Muscle layer of colon (tissue), 2 donors: ENCODE measurements around the gene CDC14A.

ENCODE experiments used
- H3K27ac ChIP-seq: one replicate; pipeline ENCODE4 v1.7.0; 2013; ENCODE audit warnings: low read depth, mild to moderate bottlenecking, low read length, moderate library complexity
- H3K27me3 ChIP-seq, 2 donors: one replicate each; pipeline ENCODE4 v1.7.0; 2013; ENCODE audit warnings: low read length in 2 of 2, mild to moderate bottlenecking in 2 of 2; ENCODE audit not compliant: insufficient read depth in 2 of 2, control insufficient read depth in 1 of 2
- H3K36me3 ChIP-seq: one replicate; pipeline ENCODE4 v1.7.0; 2013; ENCODE audit warnings: mild to moderate bottlenecking, low read length; ENCODE audit not compliant: insufficient read depth
- H3K4me1 ChIP-seq: one replicate; pipeline ENCODE4 v1.7.0; 2013; ENCODE audit warnings: mild to moderate bottlenecking, low read length; ENCODE audit not compliant: insufficient read depth
- H3K4me3 ChIP-seq, 2 donors: one replicate each; pipeline ENCODE4 v1.7.0; 2013; ENCODE audit warnings: low read length in 2 of 2, low read depth in 1 of 2, mild to moderate bottlenecking in 1 of 2, moderate library complexity in 1 of 2
- H3K9ac ChIP-seq: one replicate; pipeline ENCODE4 v1.7.0; 2013; ENCODE audit warnings: low read length
- H3K9me3 ChIP-seq: one replicate; pipeline ENCODE4 v1.7.0; 2013; ENCODE audit warnings: mild to moderate bottlenecking, low read length
- donor health status: abdominal sarcoma.
- donor health status: Adenocarcinoma of cecum.

The CDC14A gene

DNA sequence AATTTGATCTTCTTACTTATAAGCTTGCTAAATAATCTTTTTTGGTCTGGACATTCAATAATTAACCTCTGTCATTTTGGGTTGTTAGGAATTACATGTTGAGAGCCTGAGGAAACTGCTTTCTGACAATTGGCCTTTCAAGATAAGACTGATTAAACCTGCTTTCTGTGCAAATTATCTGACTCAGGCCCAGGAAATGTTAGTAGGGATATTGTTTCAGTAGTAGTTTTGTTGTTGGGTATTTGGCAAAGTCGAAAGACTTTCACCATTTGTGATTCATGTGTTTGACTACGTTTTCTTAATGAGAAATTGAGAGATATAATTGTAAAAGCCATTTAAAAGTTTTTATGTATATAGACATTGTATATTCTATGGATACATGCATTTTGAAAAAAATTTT lies 104.6 kb downstream of the CDC14A start:
- H3K9ac ChIP-seq: no peak overlapping the region
- no peaks in the 10 kb centered on the region for H3K27me3 ChIP-seq
- H3K9me3 ChIP-seq: no peaks in the 10 kb centered on the region

DNA sequence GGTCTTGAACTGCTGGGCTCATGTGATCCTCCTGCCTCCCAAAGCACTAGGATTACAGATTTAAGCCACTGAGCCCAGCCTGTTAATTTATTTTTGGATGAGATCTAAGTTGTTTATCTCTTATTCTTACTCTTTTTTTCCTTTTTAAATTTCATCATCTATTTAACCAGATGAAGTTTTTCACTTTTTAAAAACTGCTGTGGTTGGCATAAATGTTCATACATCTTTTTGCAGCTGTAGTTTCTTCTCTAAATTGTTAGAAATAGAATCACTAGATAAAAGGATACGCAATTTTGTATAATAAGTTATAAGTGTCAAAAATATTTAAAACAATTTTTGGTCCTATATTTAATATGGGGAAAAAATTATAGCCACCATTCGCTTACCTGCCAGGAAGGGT lies 105.4 kb downstream of the CDC14A start:
- H3K27ac ChIP-seq: no peak overlapping the region
- H3K4me3 ChIP-seq: no peak overlapping the region
- peaks cover 11% of the 10 kb centered on the region for H3K4me1 ChIP-seq
- no peak overlapping the region for H3K9ac ChIP-seq
- no peaks in the 10 kb centered on the region for H3K36me3 ChIP-seq
- no peaks in the 10 kb centered on the region for H3K27me3 ChIP-seq
- H3K9me3 ChIP-seq: no peaks in the 10 kb centered on the region

More for the DNA sequence above, 104.6 kb downstream of the CDC14A start:
- no peak overlapping the region for H3K4me3 ChIP-seq
- no peak overlapping the region for H3K27ac ChIP-seq
- H3K4me1 ChIP-seq: peaks cover 11% of the 10 kb centered on the region
- H3K36me3 ChIP-seq: no peaks in the 10 kb centered on the region

DNA sequence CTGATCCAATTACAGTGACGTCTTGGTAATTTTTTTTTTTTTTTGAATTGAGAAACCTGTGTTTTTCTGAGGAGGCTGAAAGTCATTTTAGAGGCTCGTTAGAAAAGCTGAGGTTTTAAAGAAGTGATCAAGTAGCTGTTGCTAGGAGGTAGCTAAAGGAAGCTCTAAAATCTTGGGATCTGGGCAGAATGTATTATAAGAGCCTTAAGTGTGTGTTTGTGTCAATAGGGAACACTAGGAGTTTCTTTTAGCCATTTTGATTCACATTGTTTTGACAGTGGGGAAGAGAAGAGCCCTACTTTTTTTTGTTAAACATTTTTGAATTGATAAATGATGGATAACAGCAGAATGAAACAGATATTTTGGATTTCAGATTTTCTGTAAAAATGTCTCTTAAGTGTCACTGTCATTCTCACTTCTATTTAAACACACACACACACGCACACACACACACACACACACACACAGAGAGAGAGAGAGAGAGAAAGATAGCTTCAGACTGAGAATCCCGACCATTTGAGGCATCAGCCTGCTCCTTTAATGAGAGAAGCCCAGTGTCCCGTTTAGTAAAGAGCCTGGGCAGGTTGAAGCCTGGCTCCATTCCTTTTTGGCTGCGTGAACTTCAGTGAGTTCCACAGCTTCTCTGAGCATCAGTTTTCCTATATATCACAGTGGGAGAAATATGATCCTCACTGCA lies 106.5 kb downstream of the CDC14A start:
- peak overlapping the region; percentile 20 for H3K9ac ChIP-seq
- H3K4me1 ChIP-seq: peaks cover 11% of the 10 kb centered on the region
- no peaks in the 10 kb centered on the region for H3K27me3 ChIP-seq
- H3K36me3 ChIP-seq: peaks cover 4% of the 10 kb centered on the region
- H3K4me3 ChIP-seq: no peak overlapping the region
- H3K27ac ChIP-seq: peak overlapping the region; percentile 35
- no peaks in the 10 kb centered on the region for H3K9me3 ChIP-seq

DNA sequence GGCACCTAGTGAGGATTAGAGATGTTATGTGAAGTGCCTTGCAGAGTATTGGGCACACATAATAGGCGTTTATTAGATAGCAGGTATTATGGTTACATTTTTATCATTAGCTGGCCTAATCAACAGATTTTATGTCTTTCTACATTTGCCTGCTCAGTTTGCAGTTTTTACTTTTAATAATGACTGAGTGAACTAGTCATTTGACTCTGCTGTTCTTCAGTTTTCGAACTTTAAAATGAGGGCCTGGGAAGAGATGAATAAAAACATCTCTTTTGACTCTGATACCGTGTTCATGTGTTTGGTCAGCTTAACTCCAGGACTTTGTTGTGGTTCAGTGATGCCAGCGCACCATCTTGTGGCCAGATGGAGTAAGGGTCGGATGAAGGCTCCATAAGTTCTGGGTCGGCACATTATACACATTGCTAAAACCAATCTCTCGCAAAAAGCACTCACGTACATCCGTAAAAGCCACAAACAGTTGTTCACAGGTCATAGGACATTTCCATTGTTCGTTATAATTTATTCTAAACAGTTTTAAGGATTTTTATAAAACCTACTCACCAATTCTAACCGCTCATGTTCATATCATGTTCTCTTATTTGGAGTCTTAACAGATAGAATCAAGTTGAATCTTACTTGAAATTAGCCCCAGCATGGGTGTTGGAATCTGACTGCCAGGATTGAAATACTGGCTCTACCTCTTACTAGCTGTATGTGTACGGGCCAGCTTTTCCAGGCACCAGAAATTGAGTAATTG lies 107.2 kb downstream of the CDC14A start:
- Histone ChIP-seq H3K9ac (peak overlapping the region; percentile 20), H3K4me1 (peaks cover 11% of the 10 kb centered on the region), H3K4me3 (no peak overlapping the region), H3K27me3 (no peaks in the 10 kb centered on the region), H3K27ac (peak overlapping the region; percentile 35), H3K9me3 (no peaks in the 10 kb centered on the region), H3K36me3 (peaks cover 4% of the 10 kb centered on the region)

DNA sequence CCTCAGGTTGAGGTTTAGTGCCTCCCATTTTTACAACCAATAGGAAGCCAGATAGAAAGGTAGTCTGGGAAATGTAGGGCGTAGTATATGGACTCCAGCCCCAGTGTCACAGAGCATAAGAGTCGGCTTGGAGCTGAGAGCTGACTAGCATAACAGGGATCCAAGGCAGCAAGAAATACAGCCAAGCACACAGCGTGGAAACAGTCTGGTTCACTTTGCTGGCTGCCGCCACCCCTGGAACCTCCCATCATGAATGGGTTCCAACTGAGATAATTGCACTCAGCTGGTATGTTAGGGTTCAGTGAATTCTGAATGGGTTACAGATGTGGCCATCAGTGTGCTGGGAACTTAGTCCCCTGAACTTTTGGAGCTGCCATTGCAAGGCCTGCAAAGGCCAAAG lies 108.9 kb downstream of the CDC14A start:
- no peak overlapping the region for H3K27ac ChIP-seq
- H3K36me3 ChIP-seq: peaks cover 4% of the 10 kb centered on the region
- H3K4me3 ChIP-seq: no peak overlapping the region
- no peaks in the 10 kb centered on the region for H3K9me3 ChIP-seq
- peaks cover 11% of the 10 kb centered on the region for H3K4me1 ChIP-seq
- H3K27me3 ChIP-seq: no peaks in the 10 kb centered on the region
- no peak overlapping the region for H3K9ac ChIP-seq

DNA sequence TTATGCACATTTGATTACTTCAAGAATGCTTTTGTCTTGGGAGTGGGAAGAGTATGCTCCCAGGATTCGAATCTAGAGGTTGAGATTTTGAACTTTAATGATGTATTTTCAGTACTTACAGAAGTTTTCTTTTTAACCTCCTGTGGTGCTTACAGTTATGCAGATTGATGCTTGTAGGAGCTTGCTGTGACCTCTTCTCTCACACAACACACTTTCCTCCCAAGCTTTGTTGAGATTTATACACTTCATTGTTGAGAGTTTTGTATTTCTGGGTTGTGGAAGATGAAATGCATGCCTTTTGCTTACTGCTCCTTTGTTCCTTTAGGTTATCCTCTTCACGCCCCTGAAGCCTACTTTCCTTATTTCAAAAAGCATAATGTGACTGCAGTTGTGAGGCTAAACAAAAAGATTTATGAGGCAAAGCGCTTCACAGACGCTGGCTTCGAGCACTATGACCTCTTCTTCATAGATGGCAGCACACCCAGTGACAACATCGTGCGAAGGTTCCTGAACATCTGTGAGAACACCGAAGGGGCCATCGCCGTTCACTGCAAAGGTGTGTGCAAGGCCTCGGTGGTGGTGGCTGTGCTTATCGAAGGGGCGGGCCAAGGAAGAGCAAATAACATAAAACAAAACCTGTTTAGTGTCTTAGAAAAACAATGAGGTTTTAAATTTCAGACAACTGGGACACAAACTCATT lies 110.2 kb downstream of the CDC14A start:
- H3K4me1 ChIP-seq: peaks cover 11% of the 10 kb centered on the region
- no peak overlapping the region for H3K4me3 ChIP-seq
- H3K9ac ChIP-seq: no peak overlapping the region
- H3K36me3 ChIP-seq: peaks cover 4% of the 10 kb centered on the region
- H3K27ac ChIP-seq: no peak overlapping the region
- H3K9me3 ChIP-seq: no peaks in the 10 kb centered on the region
- no peaks in the 10 kb centered on the region for H3K27me3 ChIP-seq

DNA sequence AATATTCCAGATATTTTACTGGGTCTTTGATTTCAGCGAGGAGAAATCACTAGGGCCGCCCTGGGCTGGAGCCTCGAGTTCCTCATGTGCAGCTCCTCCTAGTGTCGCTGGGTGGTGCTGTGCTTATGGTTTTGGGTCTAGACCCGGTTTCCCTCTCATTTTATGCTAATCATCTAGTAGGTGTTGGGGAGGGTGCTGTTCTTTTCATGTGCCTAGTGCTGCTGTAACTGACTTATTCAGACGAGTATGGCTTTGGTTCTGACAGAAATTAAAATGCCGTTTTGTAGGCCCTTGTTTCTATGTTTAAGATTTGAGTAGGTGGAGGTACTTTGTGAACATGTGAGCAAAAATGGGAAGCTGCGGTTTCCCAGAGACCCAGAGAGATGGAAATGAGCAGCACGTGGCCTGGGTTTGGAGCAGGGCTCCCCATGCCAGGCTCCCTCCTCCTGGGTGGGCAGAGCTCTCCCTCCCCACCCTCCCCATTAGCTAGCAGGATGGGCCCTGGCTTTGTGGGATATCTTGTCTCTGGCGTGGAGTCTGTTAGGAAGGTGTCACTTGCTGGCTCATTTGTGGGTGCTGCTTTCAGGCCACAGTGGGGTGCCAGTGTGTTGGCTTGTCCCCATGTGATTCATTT lies 111.6 kb downstream of the CDC14A start:
- no peak overlapping the region for H3K27ac ChIP-seq
- H3K4me1 ChIP-seq: peaks cover 6% of the 10 kb centered on the region
- no peaks in the 10 kb centered on the region for H3K27me3 ChIP-seq
- no peak overlapping the region for H3K4me3 ChIP-seq
- H3K9me3 ChIP-seq: no peaks in the 10 kb centered on the region
- H3K9ac ChIP-seq: no peak overlapping the region
- H3K36me3 ChIP-seq: peaks cover 9% of the 10 kb centered on the region

DNA sequence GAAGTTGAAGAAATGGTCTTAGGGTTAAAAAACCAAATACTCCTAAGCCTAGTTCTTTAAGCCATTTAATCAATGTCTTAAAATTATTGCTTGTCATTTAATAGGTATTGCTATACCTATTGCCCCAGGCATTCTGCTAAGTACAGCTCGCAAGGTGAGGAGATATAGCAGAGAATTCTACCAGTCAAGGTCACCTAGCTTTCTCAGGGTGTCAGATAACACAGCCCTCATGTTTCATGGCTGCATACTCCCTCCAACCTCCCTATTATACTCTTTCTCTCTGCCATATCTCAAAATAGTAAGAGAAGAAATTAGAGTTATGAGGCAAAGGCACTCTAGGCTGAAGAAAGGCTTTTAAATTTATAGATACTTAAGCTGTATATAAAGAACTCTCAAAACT lies 117.3 kb downstream of the CDC14A start:
- no peak overlapping the region for H3K4me3 ChIP-seq
- no peaks in the 10 kb centered on the region for H3K4me1 ChIP-seq
- H3K9ac ChIP-seq: no peak overlapping the region
- no peaks in the 10 kb centered on the region for H3K9me3 ChIP-seq
- no peak overlapping the region for H3K27ac ChIP-seq
- peaks cover 5% of the 10 kb centered on the region for H3K36me3 ChIP-seq
- no peaks in the 10 kb centered on the region for H3K27me3 ChIP-seq

DNA sequence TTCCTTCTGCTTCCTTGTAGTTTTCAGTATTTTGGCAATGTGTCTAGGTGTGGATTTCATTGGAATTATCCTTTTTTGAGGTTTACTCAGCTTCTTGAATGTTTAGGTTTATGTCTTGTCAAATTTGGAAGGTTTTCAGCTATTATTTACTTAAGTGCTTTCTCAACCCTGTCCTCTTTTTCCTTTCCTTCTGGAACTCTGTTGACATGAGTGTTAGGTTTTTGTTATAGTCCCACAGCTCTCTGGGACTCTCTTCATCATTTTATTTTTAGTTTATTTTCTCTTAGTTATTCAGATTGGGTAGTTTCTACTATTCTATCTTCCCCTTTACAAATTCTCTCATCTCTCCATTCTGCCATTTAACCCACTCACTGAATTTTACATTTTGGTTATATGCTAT lies 122.5 kb downstream of the CDC14A start:
- Histone ChIP-seq H3K36me3 (no peaks in the 10 kb centered on the region), H3K4me3 (no peak overlapping the region)

DNA sequence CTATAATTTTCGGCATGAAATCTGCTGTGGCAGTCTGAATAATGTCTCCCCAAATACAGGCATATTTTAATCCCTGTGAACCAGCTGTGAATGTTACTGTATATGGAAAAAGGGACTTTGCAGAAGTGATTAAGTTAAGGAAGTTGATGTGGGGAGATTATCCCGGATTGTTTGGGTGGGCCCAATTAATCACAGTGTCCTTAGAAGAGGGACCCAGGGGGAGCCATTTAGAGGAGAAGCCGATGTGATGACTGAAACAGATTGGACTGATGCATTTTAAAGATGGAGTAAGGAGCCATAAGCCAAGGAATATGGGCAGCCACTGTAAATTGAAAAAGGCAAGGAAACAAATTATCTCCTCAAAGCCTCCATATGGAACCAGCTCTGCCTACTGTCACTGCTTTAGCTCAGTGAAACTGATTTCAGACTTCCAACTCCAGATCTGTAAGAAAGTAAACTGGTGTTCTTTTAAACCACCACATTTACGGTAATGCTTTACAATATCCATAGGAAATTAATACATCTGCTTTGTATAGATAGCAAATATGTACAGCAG lies 124.5 kb downstream of the CDC14A start:
- H3K27ac ChIP-seq: no peak overlapping the region
- no peak overlapping the region for H3K4me3 ChIP-seq
- no peaks in the 10 kb centered on the region for H3K4me1 ChIP-seq
- H3K9me3 ChIP-seq: no peaks in the 10 kb centered on the region
- H3K9ac ChIP-seq: no peak overlapping the region
- H3K36me3 ChIP-seq: no peaks in the 10 kb centered on the region
- H3K27me3 ChIP-seq: no peaks in the 10 kb centered on the region

More for the DNA sequence above, 122.5 kb downstream of the CDC14A start:
- Histone ChIP-seq H3K9me3 (no peaks in the 10 kb centered on the region), H3K27ac (no peak overlapping the region), H3K9ac (no peak overlapping the region), H3K4me1 (no peaks in the 10 kb centered on the region), H3K27me3 (no peaks in the 10 kb centered on the region)

DNA sequence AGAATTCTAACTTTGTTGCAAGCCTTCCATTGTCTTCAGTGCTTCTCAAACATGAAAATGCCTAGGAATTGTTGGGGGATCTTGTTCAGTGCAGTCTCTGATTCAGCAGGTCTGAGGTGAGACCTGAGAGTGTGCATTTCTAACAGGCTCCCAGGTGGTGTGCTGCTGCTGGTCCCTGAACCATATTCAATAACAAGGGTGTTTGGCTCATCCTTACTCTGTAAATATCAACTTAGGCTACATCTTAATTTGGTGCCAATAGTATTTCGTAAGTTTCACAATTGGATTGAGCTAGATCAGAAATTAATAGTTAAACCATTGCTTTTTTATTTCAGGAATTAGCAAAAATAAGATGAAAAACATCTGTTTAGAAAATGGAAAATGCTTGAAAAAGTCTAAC lies 126.5 kb downstream of the CDC14A start:
- Histone ChIP-seq H3K4me1 (no peaks in the 10 kb centered on the region), H3K9me3 (no peaks in the 10 kb centered on the region), H3K9ac (no peak overlapping the region), H3K27ac (no peak overlapping the region), H3K36me3 (no peaks in the 10 kb centered on the region), H3K4me3 (no peak overlapping the region), H3K27me3 (no peaks in the 10 kb centered on the region)
